Cerebellar nuclear complex (tissue), 1 donor: Measurements from ENCODE around the gene TMEM231.
"Not testable (repeated sequence)": the region's sequence is repeated elsewhere in the genome, so short reads cannot be mapped to it uniquely, and the experiment has no call there.

Experiments used
- DNase-seq, 2 experiments: peaks; one replicate each; lab custom pipeline; 2025; lab: John Stamatoyannopoulos, UW

The TMEM231 gene

GRCh38 chr16:75566758-75567255 lies 10.8 kb upstream of the TMEM231 start:
- DNase-seq: no peak

- DNase-seq: peak in 1 of 2 experiments; percentile 56
These were observed 10.1 kb upstream of the TMEM231 start, which contains the start of gene GABARAPL2 for GRCh38 chr16:75566040-75566757. Gene GABARAPL2 (plus strand): TSS chr16:75566379. CDS start chr16:75566487, 108 bp downstream.

GRCh38 chr16:75565640-75566039 lies 9.6 kb upstream of the TMEM231 start:
- DNase-seq: no peak

GRCh38 chr16:75559564-75560372 lies 3.7 kb upstream of the TMEM231 start:
- DNase-seq: no peak

GRCh38 chr16:75558846-75559401 lies 2.9 kb upstream of the TMEM231 start:
- no peak for DNase-seq

GRCh38 chr16:75556431-75556950 lies 439 bp upstream of the TMEM231 start:
- no peak for DNase-seq

- DNase-seq: peak; percentile 38 to 76
These were observed 792 bp downstream of the TMEM231 start for GRCh38 chr16:75555213-75555706.

- no peak for DNase-seq
These were observed 3.1 kb downstream of the TMEM231 start for GRCh38 chr16:75552951-75553350.

GRCh38 chr16:75550211-75550662 lies 5.8 kb downstream of the TMEM231 start:
- peak; percentile 80 to 81 for DNase-seq

GRCh38 chr16:75548456-75548855 lies 7.6 kb downstream of the TMEM231 start:
- DNase-seq: not testable (repeated sequence)

- DNase-seq: no peak
These were observed 9.8 kb downstream of the TMEM231 start for GRCh38 chr16:75546293-75546692.

- DNase-seq: not testable (repeated sequence)
These were observed 10.2 kb downstream of the TMEM231 start for GRCh38 chr16:75545879-75546278.

- not testable (repeated sequence) for DNase-seq
These were observed 13.6 kb downstream of the TMEM231 start for GRCh38 chr16:75542462-75542861.

GRCh38 chr16:75541236-75541635 lies 14.8 kb downstream of the TMEM231 start:
- no peak for DNase-seq

GRCh38 chr16:75538882-75539565 lies 17.0 kb downstream of the TMEM231 start:
- not testable (repeated sequence) for DNase-seq

GRCh38 chr16:75537776-75538175 lies 18.3 kb downstream of the TMEM231 start:
- no peak for DNase-seq

- DNase-seq: no peak
These were observed 20.2 kb downstream of the TMEM231 start, which contains the start of gene CHST5 for GRCh38 chr16:75535901-75536300. Gene CHST5 (minus strand): TSS chr16:75536108. CDS start chr16:75530384, 5,724 bp downstream.

- no peak for DNase-seq
These were observed 20.7 kb downstream of the TMEM231 start for GRCh38 chr16:75535211-75535843.

- DNase-seq: no peak
These were observed 21.4 kb downstream of the TMEM231 start for GRCh38 chr16:75534560-75535205.

GRCh38 chr16:75532791-75533190 lies 23.3 kb downstream of the TMEM231 start:
- DNase-seq: no peak
